BE2C (cell line): ENCODE measurements around the gene MLXIP.

Experiments
- DNase-seq: peaks from one replicate; pipeline ENCODE4 v3.0.0-alpha.2; 2020
- H3K27me3 ChIP-seq: fragments of 250-450 bp; sonication (Bioruptor Pico); 2 replicates; pipeline ENCODE4 v1.5.1; 2020; ENCODE audit warnings: mild to moderate bottlenecking
- H3K36me3 ChIP-seq: fragments of 250-450 bp; sonication (Bioruptor Pico); 2 replicates; pipeline ENCODE4 v1.5.1; 2020; ENCODE audit warnings: mild to moderate bottlenecking
- H3K4me1 ChIP-seq: fragments of 250-450 bp; sonication (Bioruptor Pico); 2 replicates; pipeline ENCODE4 v1.5.1; 2020
- H3K4me3 ChIP-seq: 2 replicates; pipeline ENCODE4 v1.5.1; 2011; ENCODE audit warnings: low read depth, low read length
- H3K9me3 ChIP-seq: fragments of 250-450 bp; sonication (Bioruptor Pico); 2 replicates; pipeline ENCODE4 v1.5.1; 2020
- TF ChIP-seq, protein P1 (sequence below): IDR thresholded peaks from 2 replicates; pipeline ENCODE4 v1.5.1; 2012; ENCODE audit warnings: mild to moderate bottlenecking, low read depth, low read length

MLXIP gene

DNA sequence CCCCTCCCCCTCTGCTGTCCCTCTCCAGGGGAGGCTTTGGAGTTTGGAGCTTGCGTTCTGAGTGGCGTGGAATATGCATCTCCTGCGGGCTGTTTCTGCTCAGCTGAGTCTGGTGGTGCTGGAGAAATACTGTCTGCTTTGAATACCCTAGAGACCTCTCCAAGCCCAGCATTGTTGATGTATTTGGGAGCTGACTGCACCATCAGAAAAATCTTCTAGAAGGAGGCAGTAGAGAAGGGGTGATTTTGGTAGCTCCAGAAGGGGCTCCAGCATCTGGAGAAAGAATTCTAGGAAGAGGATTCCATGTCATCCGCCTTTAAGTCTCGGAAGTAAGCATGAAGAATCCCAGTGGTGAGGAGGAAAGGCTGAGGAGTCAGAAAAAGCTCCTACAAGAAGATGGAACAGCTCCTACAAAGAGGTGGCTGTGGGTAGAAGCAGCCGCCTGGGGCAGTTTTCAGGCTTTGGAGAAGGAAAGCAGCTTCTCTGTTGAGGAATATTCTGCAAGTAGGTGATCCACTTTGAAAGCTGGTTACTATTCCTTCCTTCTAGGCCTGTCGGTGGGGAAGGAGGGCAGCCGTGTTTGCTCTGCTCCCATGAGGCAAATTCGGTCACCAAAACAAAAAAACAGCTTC is 9.7 kb downstream of the MLXIP start:
- peaks cover 35% of the 10 kb centered on the region for H3K36me3 ChIP-seq
- no peak for DNase-seq

DNA sequence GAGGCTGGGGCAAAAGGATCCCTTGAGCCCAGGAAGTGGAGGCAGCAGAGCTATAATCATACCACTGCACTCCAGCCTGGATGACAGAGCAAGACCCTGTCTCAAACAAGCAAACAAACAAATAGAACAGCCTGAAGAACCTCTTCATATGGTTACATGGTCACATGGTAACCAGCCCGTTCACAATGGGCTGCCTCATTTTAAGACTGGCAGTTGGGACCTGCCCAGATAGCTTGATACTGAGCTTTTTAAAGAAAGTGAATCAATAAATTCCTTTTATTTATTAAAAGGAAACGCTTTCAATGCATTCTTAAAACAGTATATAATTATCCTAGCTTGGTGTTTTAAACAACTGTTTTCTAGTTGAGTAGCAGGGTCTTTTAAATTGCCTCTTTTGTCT is 10.5 kb downstream of the MLXIP start:
- H3K36me3 ChIP-seq: peaks cover 28% of the 10 kb centered on the region

More for the DNA sequence above, 9.7 kb downstream of the MLXIP start:
- TF ChIP-seq, protein P1, sequence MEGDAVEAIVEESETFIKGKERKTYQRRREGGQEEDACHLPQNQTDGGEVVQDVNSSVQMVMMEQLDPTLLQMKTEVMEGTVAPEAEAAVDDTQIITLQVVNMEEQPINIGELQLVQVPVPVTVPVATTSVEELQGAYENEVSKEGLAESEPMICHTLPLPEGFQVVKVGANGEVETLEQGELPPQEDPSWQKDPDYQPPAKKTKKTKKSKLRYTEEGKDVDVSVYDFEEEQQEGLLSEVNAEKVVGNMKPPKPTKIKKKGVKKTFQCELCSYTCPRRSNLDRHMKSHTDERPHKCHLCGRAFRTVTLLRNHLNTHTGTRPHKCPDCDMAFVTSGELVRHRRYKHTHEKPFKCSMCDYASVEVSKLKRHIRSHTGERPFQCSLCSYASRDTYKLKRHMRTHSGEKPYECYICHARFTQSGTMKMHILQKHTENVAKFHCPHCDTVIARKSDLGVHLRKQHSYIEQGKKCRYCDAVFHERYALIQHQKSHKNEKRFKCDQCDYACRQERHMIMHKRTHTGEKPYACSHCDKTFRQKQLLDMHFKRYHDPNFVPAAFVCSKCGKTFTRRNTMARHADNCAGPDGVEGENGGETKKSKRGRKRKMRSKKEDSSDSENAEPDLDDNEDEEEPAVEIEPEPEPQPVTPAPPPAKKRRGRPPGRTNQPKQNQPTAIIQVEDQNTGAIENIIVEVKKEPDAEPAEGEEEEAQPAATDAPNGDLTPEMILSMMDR: no peak
- H3K4me3 ChIP-seq: no peak overlapping the region
- peaks cover 18% of the 10 kb centered on the region for H3K4me1 ChIP-seq
- H3K9me3 ChIP-seq: no peaks in the 10 kb centered on the region; the same call in 1 of the 2 replicates
- no peaks in the 10 kb centered on the region for H3K27me3 ChIP-seq

DNA sequence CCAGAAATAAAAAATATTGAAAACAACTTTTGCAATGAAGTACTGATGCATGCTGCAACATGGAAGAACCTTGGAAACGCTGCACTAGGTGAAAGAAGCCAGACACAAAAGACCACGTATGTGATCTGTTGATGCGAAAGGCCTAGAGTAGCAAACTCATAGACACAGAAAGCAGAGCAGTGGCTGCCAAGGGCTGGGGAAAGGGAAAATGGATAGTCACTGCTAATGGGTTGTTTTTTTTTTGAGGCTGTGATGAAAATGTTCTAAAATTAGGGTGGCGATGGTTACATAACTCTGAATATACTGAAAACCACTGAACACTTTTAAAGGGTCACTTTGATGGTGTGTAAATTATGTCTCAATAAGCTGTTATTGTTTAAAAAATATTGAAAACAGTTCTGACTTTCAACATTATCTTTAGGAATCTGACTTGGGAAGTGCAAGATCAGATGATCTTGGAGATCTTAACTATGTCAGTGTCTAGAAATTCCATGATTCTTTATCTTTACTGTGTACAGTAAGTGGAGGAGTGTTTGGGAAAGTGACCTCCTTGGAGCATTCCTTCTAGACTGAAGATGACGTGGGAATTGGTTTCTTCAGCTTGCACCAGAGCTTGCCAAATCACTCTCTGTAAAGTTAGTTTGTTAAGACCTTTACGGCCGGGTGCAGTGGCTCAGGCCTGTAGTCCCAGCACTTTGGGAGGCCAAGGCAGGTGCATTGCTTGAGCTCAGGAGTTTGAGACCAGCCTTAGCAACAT is 12.4 kb downstream of the MLXIP start:
- H3K9me3 ChIP-seq: peaks cover 2% of the 10 kb centered on the region; the same call in 1 of the 2 replicates
- TF ChIP-seq, protein P1: no peak
- no peaks in the 10 kb centered on the region for H3K27me3 ChIP-seq
- DNase-seq: no peak
- no peak overlapping the region for H3K4me3 ChIP-seq
- peaks cover 15% of the 10 kb centered on the region for H3K36me3 ChIP-seq
- peaks cover 18% of the 10 kb centered on the region for H3K4me1 ChIP-seq

More for the DNA sequence above, 10.5 kb downstream of the MLXIP start:
- Histone ChIP-seq H3K4me3 (no peak overlapping the region), H3K4me1 (peaks cover 18% of the 10 kb centered on the region), H3K27me3 (no peaks in the 10 kb centered on the region), H3K9me3 (no peaks in the 10 kb centered on the region; the same call in 1 of the 2 replicates)
- no peak for DNase-seq
- TF ChIP-seq, protein P1: no peak

DNA sequence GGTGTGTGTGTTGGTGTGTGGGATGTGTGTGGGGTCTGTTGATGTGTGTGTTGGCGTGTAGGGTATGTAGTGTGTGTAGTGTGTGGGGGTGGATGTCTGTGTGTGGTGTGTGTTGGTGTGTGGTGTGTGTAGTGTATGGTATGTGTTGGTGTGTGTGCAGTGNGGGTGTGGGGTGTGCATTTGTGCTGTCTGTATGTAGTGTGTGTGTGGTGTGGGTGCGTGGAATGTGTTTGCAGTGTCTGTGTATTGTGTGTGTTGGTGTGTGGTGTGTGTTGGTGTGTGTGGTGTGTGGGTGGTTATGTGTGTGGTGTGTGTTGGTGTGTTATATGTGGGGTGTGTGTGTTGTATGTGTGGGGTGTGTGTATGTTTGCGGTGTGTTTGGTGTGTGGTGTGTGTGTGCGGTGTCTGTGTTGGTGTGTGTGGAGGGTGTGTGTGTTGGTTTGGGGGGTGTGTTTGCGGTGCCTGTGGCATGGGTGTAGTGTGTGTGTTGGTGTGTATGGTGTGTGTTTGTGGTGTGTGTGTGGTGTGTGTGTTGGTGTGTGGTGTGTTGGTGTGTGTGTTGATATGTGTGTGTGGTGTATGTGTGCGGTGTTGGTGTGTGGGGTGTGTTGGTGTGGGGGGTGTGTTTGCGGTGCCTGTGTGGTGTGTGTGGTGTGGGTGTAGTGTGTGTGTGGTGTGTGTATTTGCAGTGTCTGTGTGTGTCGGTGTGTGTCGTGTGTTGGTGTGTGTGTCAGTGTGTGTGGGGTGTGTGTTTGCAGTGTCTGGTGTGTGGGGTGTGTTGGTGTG is 14.7 kb downstream of the MLXIP start:
- DNase-seq: no peak

DNA sequence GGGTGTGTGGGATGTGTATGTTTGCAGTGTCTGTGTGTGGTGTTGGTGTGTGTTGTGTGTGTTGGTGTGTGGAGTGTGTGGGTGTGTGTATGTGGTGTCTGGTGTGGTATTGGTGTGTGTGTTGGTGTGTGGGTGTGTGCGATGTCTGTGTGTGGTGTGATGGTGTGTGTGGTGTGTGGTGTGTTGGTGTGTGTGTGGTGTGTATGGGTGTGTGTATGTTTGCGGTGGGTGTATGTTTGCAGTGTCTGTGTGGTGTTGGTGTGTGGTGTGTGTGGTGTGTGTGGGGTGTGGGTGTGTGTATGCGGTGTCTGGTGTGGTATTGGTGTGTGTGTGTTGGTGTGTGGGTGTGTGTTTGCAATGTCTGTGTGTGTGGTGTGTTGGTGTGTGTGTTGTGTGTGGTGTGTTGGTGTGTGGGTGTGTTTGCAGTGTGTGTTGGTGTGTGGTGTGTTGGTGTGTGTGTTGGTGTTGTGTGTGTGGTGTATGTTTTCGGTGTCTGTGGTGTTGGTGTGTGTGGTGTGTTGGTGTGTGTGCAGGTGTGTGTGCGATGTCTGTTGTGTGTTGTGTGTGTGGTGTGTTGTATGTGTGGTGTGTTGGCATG is 15.7 kb downstream of the MLXIP start:
- Histone ChIP-seq H3K4me3 (no peak overlapping the region), H3K27me3 (no peaks in the 10 kb centered on the region), H3K36me3 (peaks cover 3% of the 10 kb centered on the region), H3K9me3 (peaks cover 2% of the 10 kb centered on the region; the same call in 1 of the 2 replicates), H3K4me1 (peaks cover 10% of the 10 kb centered on the region)
- TF ChIP-seq, protein P1: no peak
- no peak for DNase-seq

More for the DNA sequence above, 14.7 kb downstream of the MLXIP start:
- H3K9me3 ChIP-seq: peaks cover 2% of the 10 kb centered on the region; the same call in 1 of the 2 replicates
- H3K4me1 ChIP-seq: peaks cover 3% of the 10 kb centered on the region
- no peak overlapping the region for H3K4me3 ChIP-seq
- no peaks in the 10 kb centered on the region for H3K27me3 ChIP-seq
- peaks cover 4% of the 10 kb centered on the region for H3K36me3 ChIP-seq
- TF ChIP-seq, protein P1: no peak
